ENCODE data around the gene SLC9A9. TPM values are rescaled to one million over a fixed set of nuclear protein-coding genes. Genes with fewer than 3 reads are reported as not detected.

The SLC9A9 gene
- total and polyA plus RNA-seq, 2 of the 8 experiments (the other 6 are each of a cell fraction or from before 2014, with no cell fraction given) = 0.48 to 1.1 TPM

- Histone ChIP-seq H3K18ac (ENCODE audit: extremely low read depth, low read length) (no peak overlapping the region), H3K56ac (replicated peaks; ENCODE audit: insufficient read length, low read depth, low read length) (no peak overlapping the region), H4K8ac (ENCODE audit: extremely low read depth, insufficient read depth, low read length) (no peak overlapping the region), H2BK12ac (ENCODE audit: low read depth, low read length) (no peak overlapping the region), H2BK5ac (ENCODE audit: low read depth, low read length) (no peak overlapping the region), H2AFZ (ENCODE audit: low read length) (no peak overlapping the region), H3K4me3 (ENCODE audit: extremely low read depth in 1 of 4, insufficient read depth in 2 of 4, low read depth in 3 of 4, low read length in 4 of 4) (no peak overlapping the region), H4K20me1 (replicated peaks in 1 of 2; ENCODE audit: control insufficient read depth in 1 of 2, insufficient read depth in 2 of 2, low read length in 2 of 2) (no peaks in the 10 kb centered on the region), H3K14ac (ENCODE audit: insufficient read length) (no peak overlapping the region), H2AK5ac (ENCODE audit: low read depth, low read length) (no peak overlapping the region), H3K23ac (ENCODE audit: insufficient read length) (no peak overlapping the region), H4K91ac (replicated peaks; ENCODE audit: insufficient read length, low read length) (no peak overlapping the region), H3K79me1 (ENCODE audit: low read depth, low read length) (no peaks in the 10 kb centered on the region), H3K27ac (ENCODE audit: low read depth, low read length) (no peak overlapping the region), H3K4me1 (replicated peaks in 1 of 4; ENCODE audit: control insufficient read depth in 3 of 4, insufficient read depth in 4 of 4, low read length in 3 of 4) (peaks cover 0 to 3% (median 0%) of the 10 kb centered on the region in 4 experiments; a peak in 1 of 7 replicates), H4K5ac (ENCODE audit: insufficient read length, low read depth, low read length) (no peak overlapping the region), H3K23me2 (ENCODE audit: low read depth, low read length) (no peaks in the 10 kb centered on the region), H3K79me2 (ENCODE audit: control insufficient read depth in 1 of 2, insufficient read depth in 2 of 2, low read length in 2 of 2) (no peaks in the 10 kb centered on the region), H3K27me3 (replicated peaks in 1 of 4; ENCODE audit: control insufficient read depth in 3 of 4, extremely low read depth in 1 of 4, insufficient read depth in 3 of 4, low read length in 3 of 4) (no peaks in the 10 kb centered on the region), H2BK120ac (replicated peaks; ENCODE audit: low read depth, low read length) (no peak overlapping the region), H3K4ac (replicated peaks; ENCODE audit: insufficient read length, low read depth, low read length) (no peak overlapping the region), H3K9ac (replicated peaks in 1 of 4; ENCODE audit: extremely low read depth in 1 of 4, low read depth in 3 of 4, low read length in 3 of 4) (no peak overlapping the region), H3K36me3 (ENCODE audit: control insufficient read depth in 2 of 4, insufficient read depth in 4 of 4, low read length in 3 of 4) (no peaks in the 10 kb centered on the region), H2BK20ac (ENCODE audit: low read length) (no peak overlapping the region), H3K4me2 (ENCODE audit: insufficient read depth in 1 of 2, low read depth in 2 of 2, low read length in 2 of 2) (no peak overlapping the region), H3K9me3 (ENCODE audit: insufficient read depth in 2 of 2, low read depth in 1 of 2, low read length in 1 of 2) (no peaks in the 10 kb centered on the region), H2BK15ac (ENCODE audit: low read length) (no peak overlapping the region)
- ChIA-PET CTCF (ENCODE audit: partially characterized antibody) (interaction anchor here (1.1 kb wide), 1 partner anchor 14 kb away, joined by 3 read pairs; no protein-coding TSS in a partner anchor), POLR2A (ENCODE audit: partially characterized antibody) (no interaction called here)
- no peak for TF ChIP-seq NANOG (IDR thresholded peaks at IDR 0.05; ENCODE audit: insufficient read depth, low read depth, low read length, poor library complexity, severe bottlenecking)
- TF ChIP-seq KDM1A (IDR thresholded peaks at IDR 0.05; ENCODE audit: borderline replicate concordance, low read length) = peak; percentile 65; the same call in 1 of the 2 replicates
- 94% methylated on average over 1 of the region's 1 CpG; no CpG with 5 or more reads in 1 of the 2 experiments for WGBS, 2 experiments (ENCODE audit: extremely low coverage in 1 of 2, insufficient coverage in 1 of 2, insufficient read length in 1 of 2, insufficient replicate concordance in 2 of 2, low coverage in 1 of 2, low lambda C conversion rate in 2 of 2, missing lambda C conversion rate in 1 of 2)
- DNase-seq (ENCODE audit: low read depth in 1 of 2, low spot score in 2 of 2) = no peak
- FAIRE-seq = no peak
Measured at GRCh38 chr3:143574933-143575332, 273.3 kb downstream of the SLC9A9 start.
